HEK293 (cell line): ENCODE measurements around the gene HS3ST5.

Experiments used
- CTCF ChIA-PET: fragments of 350-600 bp; formaldehyde crosslinking; extraction: SDS; loops from one replicate; lab custom pipeline; 2021; ENCODE audit warnings: antibody characterized with exemption; lab: Yijun Ruan, JAX
- POLR2A ChIA-PET: fragments of 300-600 bp; formaldehyde crosslinking; extraction: SDS; loops from one replicate; lab custom pipeline; 2020; ENCODE audit warnings: antibody characterized with exemption, inconsistent platforms; lab: Yijun Ruan, JAX
- H3K27ac ChIP-seq: fragments of 200-500 bp; sonication (Bioruptor generic); 2 replicates; pipeline ENCODE4 v1.5.1; 2014; ENCODE audit warnings: low read depth, low read length, control low read depth, inconsistent platforms; ENCODE audit errors: extremely low read depth
- H3K36me3 ChIP-seq, 2 experiments: fragments of 200-500 bp in 1 of 2; sonication (Bioruptor generic) in 1 of 2; 1 replicate in 1 of 2; 2 replicates in 1 of 2; pipeline ENCODE4 v1.5.1; 2014 to 2017; ENCODE audit warnings: inconsistent platforms in 2 of 2, low read length in 2 of 2; ENCODE audit not compliant: control insufficient read depth in 2 of 2, insufficient read depth in 1 of 2
- H3K4me1 ChIP-seq: fragments of 200-500 bp; sonication (Bioruptor generic); 2 replicates; pipeline ENCODE4 v1.5.1; 2014; ENCODE audit warnings: mild to moderate bottlenecking, low read length, inconsistent platforms; ENCODE audit not compliant: control insufficient read depth, insufficient read depth
- H3K4me3 ChIP-seq: 2 replicates; pipeline ENCODE4 v1.5.1; 2011; ENCODE audit warnings: low read depth, mild to moderate bottlenecking, control low read depth, low read length, moderate library complexity
- H3K9me3 ChIP-seq: fragments of 200-500 bp; sonication (Bioruptor generic); 2 replicates; pipeline ENCODE4 v1.5.1; 2014; ENCODE audit warnings: low read depth, low read length, inconsistent platforms; ENCODE audit not compliant: control insufficient read depth, insufficient read depth
- ELK4 ChIP-seq: IDR thresholded peaks from 2 replicates; pipeline ENCODE4 v1.6.1; 2011; ENCODE audit warnings: mild to moderate bottlenecking, low read depth, low read length, borderline replicate concordance
- HOXD13 ChIP-seq: sonication (generic); formaldehyde crosslinking; IDR thresholded peaks from 2 replicates; pipeline ENCODE4 v1.8.0; 2022; ENCODE audit warnings: missing genetic modification reagents, borderline replicate concordance
- KLF17 ChIP-seq: fragments of 450-650 bp; formaldehyde crosslinking; IDR thresholded peaks from 2 replicates; pipeline ENCODE4 v1.5.1; 2016; ENCODE audit warnings: missing biosample characterization, missing genetic modification characterization
- KLF8 ChIP-seq: fragments of 450-650 bp; formaldehyde crosslinking; IDR thresholded peaks from 2 replicates; pipeline ENCODE4 v1.5.1; 2016; ENCODE audit warnings: missing biosample characterization, missing genetic modification characterization
- PRDM4 ChIP-seq: fragments of 450-650 bp; formaldehyde crosslinking; IDR thresholded peaks from 2 replicates; pipeline ENCODE4 v1.5.1; 2017; ENCODE audit warnings: missing biosample characterization, missing genetic modification characterization
- RBAK ChIP-seq: fragments of 450-650 bp; formaldehyde crosslinking; IDR thresholded peaks from 2 replicates; pipeline ENCODE4 v1.5.1; 2016; ENCODE audit warnings: missing biosample characterization, missing genetic modification characterization
- SP2 ChIP-seq: fragments of 450-650 bp; formaldehyde crosslinking; IDR thresholded peaks from 2 replicates; pipeline ENCODE4 v1.5.1; 2016; ENCODE audit warnings: missing biosample characterization, missing genetic modification characterization
- ZNF146 ChIP-seq: fragments of 450-650 bp; formaldehyde crosslinking; IDR thresholded peaks from 2 replicates; pipeline ENCODE4 v1.5.1; 2016; ENCODE audit warnings: missing biosample characterization, missing genetic modification characterization
- ZNF157 ChIP-seq: fragments of 450-650 bp; formaldehyde crosslinking; IDR thresholded peaks from 2 replicates; pipeline ENCODE4 v1.5.1; 2016; ENCODE audit warnings: missing biosample characterization, missing genetic modification characterization
- ZNF16 ChIP-seq: fragments of 450-650 bp; formaldehyde crosslinking; IDR thresholded peaks from 2 replicates; pipeline ENCODE4 v1.5.1; 2016; ENCODE audit warnings: low read depth, missing biosample characterization, missing genetic modification characterization
- ZNF19 ChIP-seq: fragments of 450-650 bp; formaldehyde crosslinking; IDR thresholded peaks from 2 replicates; pipeline ENCODE4; 2016; ENCODE audit warnings: missing biosample characterization, missing genetic modification characterization, low read depth
- ZNF23 ChIP-seq: fragments of 450-650 bp; formaldehyde crosslinking; IDR thresholded peaks from 2 replicates; pipeline ENCODE4 v1.5.1; 2016; ENCODE audit warnings: missing biosample characterization, missing genetic modification characterization, borderline replicate concordance
- ZNF292 ChIP-seq: fragments of 450-650 bp; formaldehyde crosslinking; IDR thresholded peaks from 2 replicates; pipeline ENCODE4 v1.5.1; 2016; ENCODE audit warnings: low read depth, missing biosample characterization, missing genetic modification characterization, borderline replicate concordance
- ZNF449 ChIP-seq: fragments of 450-650 bp; formaldehyde crosslinking; IDR thresholded peaks from 2 replicates; pipeline ENCODE4 v1.5.1; 2017; ENCODE audit warnings: missing biosample characterization, mild to moderate bottlenecking, missing genetic modification characterization, moderate library complexity
- ZNF488 ChIP-seq: fragments of 450-650 bp; formaldehyde crosslinking; IDR thresholded peaks from 2 replicates; pipeline ENCODE4 v1.5.1; 2016; ENCODE audit warnings: missing biosample characterization, missing genetic modification characterization
- ZNF560 ChIP-seq: fragments of 450-650 bp; formaldehyde crosslinking; IDR thresholded peaks from 2 replicates; pipeline ENCODE4 v1.5.1; 2017; ENCODE audit warnings: missing biosample characterization, missing genetic modification characterization, borderline replicate concordance
- ZNF629 ChIP-seq: fragments of 450-650 bp; formaldehyde crosslinking; IDR thresholded peaks from 2 replicates; pipeline ENCODE4 v1.5.1; 2017; ENCODE audit warnings: missing biosample characterization, missing genetic modification characterization
- ZNF658 ChIP-seq: fragments of 450-650 bp; formaldehyde crosslinking; IDR thresholded peaks from 2 replicates; pipeline ENCODE4; 2016; ENCODE audit warnings: missing biosample characterization, missing genetic modification characterization
- ZNF664 ChIP-seq: fragments of 450-650 bp; formaldehyde crosslinking; IDR thresholded peaks from 2 replicates; pipeline ENCODE4 v1.5.1; 2016; ENCODE audit warnings: missing biosample characterization, missing genetic modification characterization
- ZSCAN18 ChIP-seq: fragments of 450-650 bp; formaldehyde crosslinking; IDR thresholded peaks from 2 replicates; pipeline ENCODE4 v1.5.1; 2016; ENCODE audit warnings: missing biosample characterization, missing genetic modification characterization
- ZSCAN4 ChIP-seq: fragments of 450-650 bp; formaldehyde crosslinking; IDR thresholded peaks from 2 replicates; pipeline ENCODE4 v1.5.1; 2017; ENCODE audit warnings: missing biosample characterization, missing genetic modification characterization

Gene HS3ST5

GRCh38 chr6:114131945-114132344 lies 210.9 kb downstream of the HS3ST5 start (continued):
- TF ChIP-seq ZNF449 (tag by site-specific recombination) = no peak
- no peak for TF ChIP-seq KLF17
- TF ChIP-seq ZNF23 (tag by site-specific recombination) = no peak
- TF ChIP-seq ZNF488 = no peak
- no peak for TF ChIP-seq ZNF16 (tag by site-specific recombination)

- no peaks in the 10 kb centered on the region for H3K9me3 ChIP-seq
- CTCF ChIA-PET = interaction anchor here (2.8 kb wide), 1 partner anchor 17 kb away, joined by 13 read pairs; no protein-coding TSS in a partner anchor
- no peak overlapping the region for H3K27ac ChIP-seq
- no peak overlapping the region for H3K4me3 ChIP-seq
- H3K36me3 ChIP-seq = no peaks in the 10 kb centered on the region
- POLR2A ChIA-PET = no interaction called here
- no peak for TF ChIP-seq ZNF292 (tag by site-specific recombination)
- no peak for TF ChIP-seq RBAK (tag by site-specific recombination)
- TF ChIP-seq ZNF658 = no peak
- TF ChIP-seq ZNF629 = no peak
- TF ChIP-seq ZSCAN18 (tag by site-specific recombination) = no peak
- TF ChIP-seq ZNF146 = no peak
- no peak for TF ChIP-seq ZSCAN4 (tag by site-specific recombination)
- no peak for TF ChIP-seq PRDM4 (tag by site-specific recombination)
- TF ChIP-seq ZNF157 (tag by site-specific recombination) = no peak
- TF ChIP-seq ZNF664 = no peak
- no peak for TF ChIP-seq HOXD13 (CRISPR knock-in tag)
- no peak for TF ChIP-seq SP2
- TF ChIP-seq KLF8 (tag by site-specific recombination) = no peak
- no peak for TF ChIP-seq ELK4
- no peak for TF ChIP-seq ZNF560
- no peak for TF ChIP-seq ZNF19 (tag by site-specific recombination)
- TF ChIP-seq, all 188 proteins: peak for 0
- no peaks in the 10 kb centered on the region for H3K4me1 ChIP-seq
Observed at GRCh38 chr6:114125576-114125975, 217.2 kb downstream of the HS3ST5 start.
